ENCODE measurements around the gene EDA.

Gene EDA

DNA sequence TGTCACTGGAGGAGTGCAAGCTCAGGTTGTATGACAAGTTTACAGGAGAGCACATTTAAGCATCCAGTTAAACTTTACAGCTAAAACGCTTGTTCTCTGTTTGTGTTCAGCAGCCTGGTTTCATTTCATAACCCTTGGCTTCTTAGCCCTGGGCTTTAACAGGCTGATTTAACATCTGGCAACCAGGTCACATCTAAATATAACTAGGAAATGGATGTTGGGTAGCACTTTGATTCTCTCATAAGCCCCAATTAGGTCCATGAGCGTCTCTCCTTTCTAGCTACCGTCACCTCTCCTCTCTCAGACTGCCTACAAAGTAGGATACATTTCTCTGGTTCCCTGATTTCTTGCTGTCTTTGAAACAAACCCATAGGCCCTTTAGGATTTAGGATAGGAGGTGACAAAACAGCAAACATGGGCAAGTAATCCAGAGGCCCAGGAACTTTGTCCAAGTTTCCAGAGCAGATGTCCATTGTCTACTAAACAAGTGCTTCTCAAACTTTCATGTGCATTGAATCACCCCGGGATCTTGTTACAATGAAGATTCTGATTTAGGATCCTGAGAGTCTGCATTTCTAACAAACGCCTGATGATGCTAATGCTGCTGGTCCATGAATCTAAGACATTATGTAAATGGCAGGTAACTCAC is 468.8 kb downstream of the EDA start:
- no peak for DNase-seq

DNA sequence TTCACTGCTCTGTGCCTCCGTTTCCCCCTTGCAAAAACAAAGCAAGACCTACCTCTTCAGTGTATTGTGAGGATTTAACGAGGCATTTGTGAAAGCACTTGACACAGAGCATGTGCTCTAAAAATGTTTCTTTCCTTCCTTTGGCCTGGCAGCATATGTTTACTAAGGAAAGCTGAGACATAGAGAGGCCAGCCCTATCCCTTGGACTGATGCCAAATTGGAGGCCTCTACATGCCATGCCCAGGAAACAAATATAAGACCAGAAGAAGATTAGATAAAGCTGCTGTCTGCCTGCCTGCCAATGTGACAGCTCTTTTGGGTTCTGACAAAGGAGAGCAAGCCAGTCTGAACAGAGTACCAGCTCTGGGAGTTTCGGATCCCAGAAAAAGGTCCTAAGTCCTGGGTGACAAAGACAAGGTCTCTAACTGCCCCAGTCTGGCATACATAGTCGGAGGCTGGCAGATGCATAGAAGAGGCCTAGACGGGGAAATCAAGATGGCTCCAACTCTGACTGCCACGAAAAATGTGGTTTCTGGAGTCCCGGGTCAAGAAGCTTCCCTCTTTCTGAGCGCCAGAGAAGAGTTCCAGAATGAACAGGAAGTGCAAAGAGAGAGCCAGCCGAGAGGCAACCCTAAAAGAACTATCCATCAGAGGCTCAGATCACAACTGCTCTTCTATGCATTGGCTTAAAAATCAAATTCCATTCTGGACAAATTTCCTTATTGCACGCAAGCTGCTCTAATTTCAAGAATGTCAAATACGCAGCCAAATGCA is 472.1 kb downstream of the EDA start:
- DNase-seq = no peak

DNA sequence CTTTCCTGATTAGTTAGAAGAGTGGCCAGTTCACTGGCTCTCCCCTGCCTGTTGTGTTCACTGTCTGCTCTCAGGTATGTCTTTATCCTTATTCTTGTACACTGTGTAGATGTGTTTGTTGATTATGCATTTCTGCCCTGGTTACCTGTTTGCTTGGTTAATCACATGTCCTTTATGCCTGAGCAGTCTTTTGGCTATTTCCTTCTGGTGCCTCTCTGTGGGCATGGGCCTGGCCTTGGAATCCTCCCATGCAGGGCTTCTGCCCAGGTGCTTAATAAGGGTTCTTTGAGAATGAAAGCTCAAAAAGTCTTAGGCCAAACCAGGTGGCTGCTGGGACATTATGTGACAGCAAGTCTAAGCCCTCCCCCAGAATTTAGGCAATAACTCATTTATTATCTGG is 472.8 kb downstream of the EDA start:
- no peak for DNase-seq

Measured in CD4-positive, alpha-beta T cell treated with Interleukin-6 for 4 hours (primary cell).